Activated T-cell treated with anti-CD3 and anti-CD28 coated beads, Interleukin-2, amount 50 U/mL, for 72 hours (primary cell): ENCODE data around the gene CALB2. TPM values are rescaled to one million over a fixed set of nuclear protein-coding genes. Genes with fewer than 3 reads are reported as not detected.

Experiments used
- ATAC-seq, 2 donors: fragments of 150-1000 bp; cut with Tn5 transposase; replicated peaks in 1 of 2; 2 replicates each; pipeline ENCODE4 v1.10.0; 2021; ENCODE audit warnings: moderate library complexity in 2 of 2, mild to moderate bottlenecking in 1 of 2
- DNase-seq, 2 donors: peaks; one replicate each; pipeline ENCODE4 v3.0.0; 2021 to 2022; ENCODE audit warnings: mixed read lengths in 1 of 2
- H3K27ac Mint-ChIP-seq: one replicate; pipeline ENCODE4 v1.8.0; 2022; ENCODE audit warnings: mild to moderate bottlenecking, moderate library complexity, mixed read lengths
- H3K27me3 Mint-ChIP-seq: one replicate; pipeline ENCODE4 v1.8.0; 2022; ENCODE audit warnings: low read depth, mixed read lengths
- H3K36me3 Mint-ChIP-seq, 2 donors: one replicate each; pipeline ENCODE4 v1.8.0; 2022; ENCODE audit warnings: mixed read lengths in 2 of 2, mild to moderate bottlenecking in 1 of 2; ENCODE audit not compliant: insufficient read depth in 2 of 2
- H3K4me1 Mint-ChIP-seq: one replicate; pipeline ENCODE4 v1.8.0; 2022; ENCODE audit warnings: low read depth, mixed read lengths
- H3K4me3 Mint-ChIP-seq, 2 donors: one replicate each; pipeline ENCODE4 v1.8.0; 2022; ENCODE audit warnings: mild to moderate bottlenecking in 2 of 2, mixed read lengths in 2 of 2, moderate library complexity in 2 of 2
- H3K9me3 Mint-ChIP-seq, 2 donors: one replicate each; pipeline ENCODE4 v1.8.0; 2022; ENCODE audit warnings: mixed read lengths in 2 of 2
- total RNA-seq, 2 donors: library from RNA; stranded (reverse); gene quantifications; one replicate each; pipeline ENCODE4 v1.2.3, GENCODE V29; 2022

CALB2 gene
- total RNA-seq, 2 donors from 2014 or later, result not detected

GRCh38 chr16:71428385-71428784 is 69.9 kb downstream of the CALB2 start:
- Mint-ChIP-seq H3K36me3 (no peaks in the 10 kb centered on the region), H3K4me1 (peaks cover 9% of the 10 kb centered on the region), H3K27me3 (peaks cover 35% of the 10 kb centered on the region), H3K9me3 (peaks cover 0 to 3% of the 10 kb centered on the region in 2 donors), H3K4me3 (no peak overlapping the region), H3K27ac (no peak overlapping the region)
- no peak for DNase-seq
- no peak for ATAC-seq

- no peak overlapping the region for H3K27ac Mint-ChIP-seq
- peaks cover 33% of the 10 kb centered on the region for H3K27me3 Mint-ChIP-seq
- H3K36me3 Mint-ChIP-seq, result no peaks in the 10 kb centered on the region
- H3K4me1 Mint-ChIP-seq, result peaks cover 9% of the 10 kb centered on the region
- H3K9me3 Mint-ChIP-seq, result peaks cover 0 to 3% of the 10 kb centered on the region in 2 donors
- no peak for DNase-seq
- H3K4me3 Mint-ChIP-seq, result no peak overlapping the region
- ATAC-seq, result no peak
Observed at GRCh38 chr16:71428883-71429282, 70.4 kb downstream of the CALB2 start.

- ATAC-seq, result no peak
- Mint-ChIP-seq H3K27ac (no peak overlapping the region), H3K36me3 (no peaks in the 10 kb centered on the region), H3K4me3 (no peak overlapping the region), H3K4me1 (peaks cover 9% of the 10 kb centered on the region), H3K27me3 (peaks cover 28% of the 10 kb centered on the region), H3K9me3 (peaks cover 0 to 3% of the 10 kb centered on the region in 2 donors)
- DNase-seq, result no peak
Observed at GRCh38 chr16:71429581-71429980, 71.1 kb downstream of the CALB2 start.

- no peak overlapping the region for H3K4me3 Mint-ChIP-seq
- ATAC-seq (no peak), DNase-seq (no peak)
- no peak overlapping the region for H3K27ac Mint-ChIP-seq
- H3K36me3 Mint-ChIP-seq, result no peaks in the 10 kb centered on the region
- peaks cover 0 to 3% of the 10 kb centered on the region in 2 donors for H3K9me3 Mint-ChIP-seq
- H3K4me1 Mint-ChIP-seq, result peaks cover 9% of the 10 kb centered on the region
- H3K27me3 Mint-ChIP-seq, result peaks cover 16% of the 10 kb centered on the region
Observed at GRCh38 chr16:71430744-71431143, 72.2 kb downstream of the CALB2 start.

GRCh38 chr16:71431176-71431575 is 72.7 kb downstream of the CALB2 start:
- DNase-seq, result no peak
- peaks cover 6% of the 10 kb centered on the region for H3K4me1 Mint-ChIP-seq
- peaks cover 0 to 3% of the 10 kb centered on the region in 2 donors for H3K9me3 Mint-ChIP-seq
- H3K27ac Mint-ChIP-seq, result no peak overlapping the region
- peaks cover 12% of the 10 kb centered on the region for H3K27me3 Mint-ChIP-seq
- ATAC-seq, result no peak
- no peaks in the 10 kb centered on the region for H3K36me3 Mint-ChIP-seq
- H3K4me3 Mint-ChIP-seq, result no peak overlapping the region

GRCh38 chr16:71431991-71432390 is 73.5 kb downstream of the CALB2 start:
- no peaks in the 10 kb centered on the region for H3K4me1 Mint-ChIP-seq
- no peak overlapping the region for H3K4me3 Mint-ChIP-seq
- peaks cover 8% of the 10 kb centered on the region for H3K27me3 Mint-ChIP-seq
- no peaks in the 10 kb centered on the region for H3K36me3 Mint-ChIP-seq
- no peak for DNase-seq
- H3K9me3 Mint-ChIP-seq, result peaks cover 0 to 3% of the 10 kb centered on the region in 2 donors
- no peak for ATAC-seq
- H3K27ac Mint-ChIP-seq, result no peak overlapping the region

- no peak for ATAC-seq
- H3K27ac Mint-ChIP-seq, result no peak overlapping the region
- peaks cover 13% of the 10 kb centered on the region for H3K27me3 Mint-ChIP-seq
- H3K4me3 Mint-ChIP-seq, result no peak overlapping the region
- no peaks in the 10 kb centered on the region for H3K36me3 Mint-ChIP-seq
- peaks cover 0 to 3% of the 10 kb centered on the region in 2 donors for H3K9me3 Mint-ChIP-seq
- no peaks in the 10 kb centered on the region for H3K4me1 Mint-ChIP-seq
- no peak for DNase-seq
Observed at GRCh38 chr16:71432906-71433305, 74.4 kb downstream of the CALB2 start.

GRCh38 chr16:71436473-71436872 is 78.0 kb downstream of the CALB2 start:
- no peak overlapping the region for H3K4me3 Mint-ChIP-seq
- H3K4me1 Mint-ChIP-seq, result no peaks in the 10 kb centered on the region
- ATAC-seq (no peak), DNase-seq (no peak)
- no peaks in the 10 kb centered on the region for H3K9me3 Mint-ChIP-seq
- peaks cover 21% of the 10 kb centered on the region for H3K27me3 Mint-ChIP-seq
- no peaks in the 10 kb centered on the region for H3K36me3 Mint-ChIP-seq
- no peak overlapping the region for H3K27ac Mint-ChIP-seq

GRCh38 chr16:71439523-71439922 is 81.0 kb downstream of the CALB2 start:
- Mint-ChIP-seq H3K4me1 (no peaks in the 10 kb centered on the region), H3K27ac (no peak overlapping the region), H3K4me3 (no peak overlapping the region), H3K27me3 (peaks cover 21% of the 10 kb centered on the region), H3K36me3 (peaks cover 2 to 4% of the 10 kb centered on the region in 2 donors), H3K9me3 (peaks cover 4 to 5% of the 10 kb centered on the region in 2 donors)
- DNase-seq, result no peak
- no peak for ATAC-seq

Other genes with a start within 250 kb of the CALB2 start
- 1 to 10 TPM in 1 of 2 donors, under 1 TPM in 1; 0.30 to 1.2 TPM for gene HYDIN, start 128.0 kb upstream of the CALB2 start, total RNA-seq
- 10 to 100 TPM; 21.8 to 26.7 TPM for gene CMTR2, start 69.3 kb upstream of the CALB2 start, total RNA-seq
- not detected for gene TLE7, start 83.3 kb downstream of the CALB2 start, total RNA-seq
- gene ZNF23, start 103.5 kb downstream of the CALB2 start, total RNA-seq, result 10 to 100 TPM in 1 of 2 donors, 1 to 10 TPM in 1; 9.7 to 11.9 TPM
- gene ZNF19, start 130.6 kb downstream of the CALB2 start, total RNA-seq, result 1 to 10 TPM; 4.5 to 4.9 TPM
- not detected for gene CHST4, start 167.7 kb downstream of the CALB2 start, total RNA-seq
- not detected for gene TAT, start 218.4 kb downstream of the CALB2 start, total RNA-seq